CD4-positive, alpha-beta T cell treated with Interleukin-10 for 1 hour (primary cell): ENCODE results near the gene CHIC1.
"Not testable (repeated sequence)": the region's sequence is repeated elsewhere in the genome, so short reads cannot be mapped to it uniquely, and the experiment has no call there.

Source experiments
- DNase-seq: peaks from one replicate; pipeline ENCODE4 v3.0.0-alpha.2; 2020

The CHIC1 gene

DNA sequence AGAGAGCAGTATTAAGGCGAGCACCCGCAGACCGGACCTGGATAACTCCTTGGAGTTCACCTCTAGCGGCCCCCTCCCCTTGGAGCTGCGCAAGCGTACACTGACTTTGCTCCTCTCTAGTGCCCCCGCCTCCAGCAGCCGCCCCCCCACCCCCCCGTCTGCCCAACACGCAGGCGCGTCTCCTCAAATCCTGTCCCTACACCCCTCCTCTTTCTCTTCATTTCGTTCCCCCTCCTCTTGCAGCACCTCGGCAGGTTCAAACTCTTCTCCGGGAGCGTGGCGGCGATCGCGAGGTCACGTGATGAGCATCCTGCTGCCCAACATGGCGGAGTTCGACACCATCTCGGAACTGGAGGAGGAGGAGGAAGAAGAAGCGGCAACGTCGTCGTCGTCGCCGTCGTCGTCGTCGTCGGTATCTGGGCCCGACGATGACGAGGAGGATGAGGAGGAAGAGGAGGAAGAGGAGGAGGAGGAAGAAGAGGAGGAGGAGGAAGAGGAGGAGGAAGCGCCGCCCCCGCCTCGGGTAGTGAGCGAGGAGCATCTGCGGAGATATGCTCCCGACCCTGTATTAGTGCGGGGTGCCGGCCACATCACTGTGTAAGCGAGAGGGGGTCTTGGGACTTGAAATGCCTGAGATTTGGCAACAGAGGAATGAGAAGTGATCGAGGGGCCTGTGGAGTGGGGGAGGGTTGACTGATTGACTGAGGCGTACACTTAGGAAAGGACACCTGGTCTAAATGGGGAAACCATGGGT, at the start of gene CHIC1:
TSS of gene CHIC1 (plus strand) at position 214 of the 754 bp plus-strand sequence. CDS start at position 302, 88 bp downstream.
- peak; percentile 82 for DNase-seq

DNA sequence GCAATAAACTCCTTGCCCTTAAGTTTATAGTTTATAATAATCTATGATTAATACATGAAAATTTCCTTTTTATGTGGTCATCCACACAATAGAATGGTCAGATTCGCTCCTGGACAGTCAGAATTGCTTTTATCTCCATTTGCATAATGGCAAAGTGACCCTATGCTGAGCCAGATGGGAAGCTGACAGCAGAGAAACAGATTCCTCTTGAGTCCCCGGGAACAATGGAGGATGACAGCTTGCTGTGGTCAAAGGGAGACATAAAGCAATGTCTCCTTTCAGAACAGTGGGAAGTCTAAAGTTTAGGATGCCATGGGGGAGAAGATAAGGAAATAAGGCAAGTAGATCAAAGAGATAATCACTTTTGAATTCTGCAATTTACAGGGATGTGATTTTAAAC, 40.2 kb upstream of the CHIC1 start:
- not testable (repeated sequence) for DNase-seq

DNA sequence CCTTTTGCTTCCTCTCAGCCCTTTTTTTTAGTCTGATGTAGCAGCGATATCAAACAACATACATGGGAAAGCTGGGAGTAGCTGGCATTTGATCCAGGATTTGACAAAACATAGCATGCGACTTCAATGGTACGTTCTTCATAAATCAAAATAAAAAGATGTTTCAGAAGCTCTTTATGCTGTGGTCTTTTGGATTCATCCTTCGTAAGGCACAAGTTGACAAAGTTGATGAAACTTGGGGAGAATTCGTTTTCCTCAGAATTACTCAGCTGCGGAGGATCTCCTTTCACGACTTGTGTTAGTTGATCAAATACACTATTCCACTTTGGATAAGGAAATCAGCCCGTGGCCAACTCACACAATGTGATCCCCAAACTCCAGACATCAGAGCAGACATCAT, 38.1 kb upstream of the CHIC1 start:
- DNase-seq: no peak

DNA sequence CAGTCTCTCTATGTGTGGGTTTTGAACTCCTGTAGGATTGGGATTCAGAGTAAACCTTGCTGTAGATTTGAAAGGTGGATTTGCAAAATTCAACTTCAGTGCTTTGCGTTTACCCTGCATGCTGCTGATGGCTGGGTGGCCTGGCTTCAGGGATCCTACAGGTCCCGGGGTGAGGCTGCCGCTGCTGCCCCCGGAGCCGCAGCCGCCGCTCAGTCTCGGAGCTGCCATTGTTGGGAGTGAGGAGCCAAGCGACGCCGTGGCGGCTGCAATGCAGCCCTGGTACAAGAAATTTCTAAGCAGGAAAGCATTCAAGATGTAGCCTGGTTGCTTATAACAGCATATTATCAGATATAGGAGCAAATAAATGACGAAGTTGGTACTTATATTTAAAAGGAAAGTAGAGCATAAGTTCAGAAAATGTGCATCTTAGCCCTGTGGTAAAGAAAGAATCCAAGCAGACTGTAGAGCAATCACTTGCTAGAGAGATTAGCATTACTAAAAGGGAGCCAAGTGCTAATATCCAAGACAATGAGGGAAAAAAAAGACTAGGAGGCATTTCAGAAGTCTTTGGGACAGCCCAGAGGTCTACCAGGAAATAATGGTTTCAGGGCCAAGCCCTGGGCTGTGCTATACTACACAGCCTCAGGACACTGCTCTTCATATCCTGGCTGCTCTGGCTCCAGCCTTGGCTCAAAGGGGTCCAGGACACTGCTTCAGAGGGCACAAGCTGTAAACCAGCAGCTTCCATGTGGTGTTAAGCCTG, 36.9 kb upstream of the CHIC1 start:
- no peak for DNase-seq

DNA sequence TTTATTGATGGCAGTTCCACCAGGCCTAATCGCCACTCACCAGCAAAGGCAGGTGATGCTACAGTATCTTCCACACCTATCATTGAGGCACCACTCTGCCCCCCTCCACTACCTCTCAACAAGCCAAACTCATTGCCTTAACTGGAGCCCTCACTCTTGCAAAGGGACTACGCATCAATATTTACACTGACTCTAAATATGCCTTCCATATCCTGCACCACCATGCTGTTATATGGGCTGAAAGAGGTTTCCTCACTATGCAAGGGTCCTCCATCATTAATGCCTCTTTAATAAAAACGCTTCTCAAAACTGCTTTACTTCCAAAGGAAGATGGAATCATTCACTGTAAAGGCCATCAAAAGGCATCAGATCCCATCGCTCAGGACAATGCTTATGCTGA, 31.3 kb upstream of the CHIC1 start:
- DNase-seq: not testable (repeated sequence)

DNA sequence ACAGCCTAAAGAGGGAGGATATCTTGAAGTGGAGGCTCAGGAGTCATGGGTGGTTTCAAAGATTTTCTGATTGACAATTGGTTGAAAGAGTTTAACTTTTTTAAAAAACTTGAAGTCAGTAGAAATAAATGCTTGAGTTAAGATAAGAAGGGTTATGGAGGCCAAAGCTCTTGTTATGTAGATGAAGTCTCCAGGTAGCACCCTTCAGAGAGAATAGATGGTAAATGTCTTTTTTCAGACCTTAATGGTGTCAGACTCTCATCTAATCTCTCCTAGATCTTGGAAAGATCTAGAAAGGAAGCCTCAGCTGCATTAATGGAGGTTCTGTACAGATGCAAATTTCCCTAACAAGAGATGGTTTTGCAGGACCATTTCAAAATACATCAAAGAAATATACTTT, 6.8 kb upstream of the CHIC1 start:
- no peak for DNase-seq

DNA sequence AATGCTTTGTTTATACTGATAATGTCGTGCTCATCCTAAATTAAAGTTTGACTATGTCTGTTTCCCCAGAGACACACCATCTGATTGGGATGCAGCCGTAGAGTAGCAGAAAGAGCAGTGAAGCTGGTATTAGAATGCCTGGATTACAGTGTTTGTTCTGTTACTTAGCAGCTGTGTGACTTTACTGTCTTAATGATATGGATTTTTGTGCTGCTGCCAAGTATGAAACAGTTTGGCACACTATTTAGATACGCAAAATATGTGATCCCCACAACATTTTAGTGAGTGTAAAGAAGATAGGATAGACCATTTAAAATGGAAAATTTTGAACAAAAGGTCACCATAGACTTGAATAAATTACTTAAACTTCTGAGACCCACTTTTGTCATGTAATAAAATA, 1.2 kb upstream of the CHIC1 start:
- no peak for DNase-seq

DNA sequence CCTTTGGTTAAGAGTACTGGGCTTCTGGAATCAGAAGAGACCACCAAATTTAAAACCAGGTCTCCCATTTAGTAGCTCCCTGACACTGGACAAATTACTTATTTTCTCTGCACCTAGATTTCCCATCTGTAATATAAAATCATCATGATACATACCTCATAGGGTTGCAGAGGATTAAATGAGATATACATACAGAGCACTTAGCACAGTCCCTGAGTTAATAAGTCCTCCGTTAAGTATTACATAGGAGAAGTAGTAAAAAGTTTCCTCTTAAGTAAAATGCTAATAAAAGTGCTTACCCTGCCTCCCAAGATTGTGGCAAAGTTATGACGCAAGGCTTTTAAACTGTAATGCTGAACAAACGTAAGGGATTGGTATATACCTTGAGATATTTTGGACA, 539 bp upstream of the CHIC1 start:
- DNase-seq: peak; percentile 4

DNA sequence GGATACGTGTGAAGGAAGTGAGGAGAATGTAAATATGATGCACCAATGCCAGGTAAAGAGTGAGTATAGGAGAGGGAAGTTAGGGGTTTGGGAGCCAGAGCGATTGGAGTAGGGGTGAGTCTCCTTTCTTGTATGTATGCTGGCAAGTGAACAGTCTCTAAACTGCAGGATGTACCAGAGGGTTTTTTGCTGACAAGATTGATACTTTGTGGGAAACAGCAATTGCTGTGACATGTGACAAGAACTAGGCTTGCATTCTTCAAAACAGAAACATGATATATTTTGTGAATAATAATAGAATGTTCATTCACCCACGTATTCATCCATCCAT, 706 bp downstream of the CHIC1 start:
- DNase-seq: peak; percentile 42

DNA sequence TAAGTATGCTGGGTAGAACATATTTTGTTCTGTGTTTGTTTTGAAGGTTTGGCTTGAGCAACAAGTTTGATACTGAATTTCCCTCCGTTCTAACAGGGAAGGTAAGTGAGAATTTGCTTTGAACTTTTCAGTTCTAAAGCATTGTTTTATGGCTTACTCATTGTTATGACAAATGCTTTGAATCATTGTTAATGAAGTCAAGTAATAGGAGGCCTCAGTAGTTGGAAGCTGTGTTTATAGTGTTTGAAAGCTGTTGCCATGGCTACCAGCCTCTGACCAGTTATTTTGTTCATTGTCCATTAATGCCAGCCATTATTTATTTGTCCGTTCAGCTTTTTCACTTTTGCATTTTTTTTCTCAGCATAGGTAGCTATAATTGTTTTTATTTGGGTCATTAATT, 14.4 kb downstream of the CHIC1 start:
- DNase-seq: no peak

DNA sequence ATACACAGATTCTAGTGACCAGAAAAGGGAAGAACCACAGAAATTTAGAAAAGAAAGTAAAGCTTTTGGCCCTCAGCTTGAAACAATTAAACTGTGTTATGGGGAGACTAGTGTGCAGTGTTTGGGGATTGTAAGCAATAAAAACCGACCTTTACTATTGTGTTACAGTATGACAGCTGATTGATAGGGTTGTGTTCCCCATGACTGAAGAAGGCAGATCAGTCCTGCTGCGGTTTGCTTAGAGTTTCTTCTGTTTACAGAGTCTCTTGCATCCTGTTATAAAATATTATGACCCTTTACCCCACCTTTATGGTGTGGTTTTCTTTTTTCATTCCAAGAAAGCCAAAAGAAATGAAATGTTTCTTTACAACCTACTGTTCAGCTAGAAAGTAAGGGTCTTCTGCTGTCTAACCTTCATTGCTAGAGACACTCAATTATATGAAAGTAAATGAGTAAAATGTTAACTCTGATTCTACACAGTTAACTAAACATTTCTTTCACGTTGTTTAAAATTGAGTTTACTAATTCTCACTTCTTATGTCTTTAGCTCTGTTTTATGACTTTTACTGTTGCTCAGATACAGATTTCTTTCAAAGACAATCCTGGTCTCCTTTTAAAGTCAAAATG, 18.1 kb downstream of the CHIC1 start:
- no peak for DNase-seq

DNA sequence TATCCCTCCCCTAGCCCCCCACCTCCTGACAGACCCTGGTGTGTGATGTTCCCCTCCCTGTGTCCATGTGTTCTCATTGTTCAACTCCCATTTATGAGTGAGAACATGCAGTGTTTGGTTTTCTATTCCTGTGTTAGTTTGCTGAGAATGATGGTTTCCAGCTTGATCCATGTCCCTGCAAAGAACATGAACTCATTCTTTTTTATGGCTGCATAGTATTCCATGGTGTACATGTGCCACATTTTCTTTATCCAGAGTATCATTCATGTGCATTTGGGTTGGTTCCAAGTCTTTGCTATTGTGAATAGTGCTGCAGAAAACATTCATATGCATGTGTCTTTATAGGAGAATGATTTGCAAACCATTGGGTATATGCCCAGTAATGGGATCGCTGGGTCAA, 34.8 kb downstream of the CHIC1 start:
- not testable (repeated sequence) for DNase-seq

DNA sequence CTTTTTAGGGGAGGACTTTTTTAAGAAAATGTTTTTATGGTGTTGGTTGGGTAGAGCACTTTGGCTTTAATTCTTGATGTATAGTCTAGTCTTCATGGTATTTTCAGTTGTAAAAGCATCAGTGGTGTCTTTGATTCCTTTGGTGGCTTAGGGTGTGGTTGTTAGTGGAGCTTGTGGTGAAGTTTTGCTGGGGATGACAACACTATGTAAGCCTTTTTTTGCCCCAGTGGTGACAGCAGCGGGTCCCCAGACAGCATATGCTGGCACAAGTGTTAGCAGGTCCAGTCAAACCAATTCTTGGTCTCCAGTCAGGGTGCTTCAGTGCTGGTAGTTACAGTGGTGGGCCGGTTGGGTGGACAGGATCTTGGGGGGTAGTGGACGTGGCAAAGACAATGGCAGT, 52.0 kb downstream of the CHIC1 start:
- DNase-seq: peak; percentile 0

DNA sequence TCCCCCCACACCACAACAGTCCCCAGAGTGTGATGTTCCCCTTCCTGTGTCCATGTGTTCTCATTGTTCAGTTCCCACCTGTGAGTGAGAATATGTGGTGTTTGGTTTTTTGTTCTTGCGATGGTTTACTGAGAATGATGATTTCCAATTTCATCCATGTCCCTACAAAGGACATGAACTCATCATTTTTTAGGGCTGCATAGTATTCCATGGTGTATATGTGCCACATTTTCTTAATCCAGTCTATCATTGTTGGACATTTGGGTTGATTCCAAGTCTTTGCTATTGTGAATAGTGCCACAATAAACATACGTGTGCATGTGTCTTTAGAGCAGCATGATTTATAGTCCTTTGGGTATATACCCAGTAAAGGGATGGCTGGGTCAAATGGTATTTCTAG, 78.7 kb downstream of the CHIC1 start:
- not testable (repeated sequence) for DNase-seq

DNA sequence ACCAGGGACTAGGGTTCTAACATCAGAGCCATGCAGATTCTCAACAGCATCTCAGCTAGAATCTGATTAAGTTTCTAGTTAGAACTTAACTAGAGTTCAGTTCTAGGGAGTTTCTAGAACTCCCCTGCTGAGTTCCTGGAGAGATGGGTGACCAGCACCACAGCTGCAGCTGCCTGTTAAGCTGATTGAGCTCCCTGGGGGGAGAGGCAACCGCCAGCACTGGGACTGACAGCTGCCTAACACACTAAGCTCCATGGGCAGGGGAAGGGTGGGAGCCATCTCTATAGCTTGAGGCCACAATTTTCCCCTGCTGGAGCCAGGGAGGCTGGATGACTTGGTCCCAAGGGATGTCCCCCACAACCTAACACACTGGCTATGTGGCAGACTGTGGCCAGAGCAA, 84.2 kb downstream of the CHIC1 start:
- no peak for DNase-seq

DNA sequence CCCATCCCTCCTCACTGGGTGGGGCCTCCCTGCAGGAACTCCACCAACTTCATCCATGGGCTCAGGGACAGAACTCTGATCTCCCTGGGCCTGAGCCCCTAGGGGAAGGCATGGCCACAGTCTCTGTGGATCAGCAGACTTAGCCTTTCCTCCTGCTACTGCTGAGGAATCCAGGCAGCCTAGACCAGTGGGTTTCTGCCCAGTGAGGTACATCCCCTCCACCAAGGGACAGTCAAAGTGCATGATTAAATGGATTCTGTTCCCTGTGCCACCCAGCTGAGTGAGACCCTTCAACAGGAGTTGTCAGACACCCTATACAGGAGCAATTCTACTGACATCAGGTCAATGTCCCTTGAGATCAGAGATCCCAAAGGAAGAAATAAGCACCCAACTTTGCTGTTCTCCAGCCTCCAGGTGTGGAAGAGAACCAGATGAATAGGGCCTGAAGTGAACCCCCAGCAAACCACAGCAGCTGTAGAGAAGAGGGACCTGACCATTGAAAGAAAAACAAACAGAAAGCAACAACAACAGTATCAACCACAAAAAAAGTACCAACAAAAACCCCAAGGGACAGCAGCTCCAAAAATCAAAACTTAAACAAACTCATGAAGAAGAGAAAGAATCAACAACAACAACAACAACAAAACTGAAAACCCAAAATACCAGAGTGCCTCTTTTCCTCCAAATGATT, 84.8 kb downstream of the CHIC1 start:
- DNase-seq: no peak

DNA sequence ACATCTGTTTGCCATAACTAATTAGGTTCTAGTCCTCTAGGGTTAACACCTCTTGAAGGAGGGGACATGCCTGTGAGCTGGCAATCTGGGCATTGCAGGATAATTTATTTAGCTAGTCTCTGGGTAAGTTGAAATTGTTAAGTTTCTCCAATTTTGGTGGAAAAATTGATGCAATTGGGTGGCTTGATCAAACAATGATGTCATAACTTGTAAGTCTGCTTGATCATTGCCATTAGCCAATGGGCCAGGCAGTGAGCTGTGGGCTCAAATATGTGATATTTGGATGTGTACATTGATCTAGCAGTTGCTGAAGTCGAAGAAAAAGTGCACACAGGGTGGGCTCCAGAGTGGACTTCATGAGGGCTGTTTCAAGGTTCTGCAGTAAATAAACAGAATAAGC, 98.3 kb downstream of the CHIC1 start:
- DNase-seq: not testable (repeated sequence)

DNA sequence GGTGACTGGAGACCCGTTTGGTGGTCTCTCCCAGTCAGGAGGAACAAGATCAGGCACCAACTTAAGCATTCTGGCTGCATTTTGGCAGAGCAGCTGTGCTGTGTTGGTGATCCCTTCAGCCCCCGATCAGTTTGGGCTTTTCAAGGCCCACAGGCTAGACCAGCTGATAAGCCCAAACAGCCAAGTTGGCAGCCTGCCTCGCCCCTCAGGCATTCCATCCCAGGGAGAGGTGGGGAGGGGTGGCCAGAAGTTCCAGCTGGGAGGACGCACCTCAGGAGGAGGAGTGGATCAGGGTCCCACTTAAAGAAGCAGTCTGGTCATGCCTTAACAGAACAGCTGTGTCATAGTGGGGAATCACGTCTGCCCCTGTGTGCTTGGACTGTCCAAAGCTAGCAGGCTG, 105.8 kb downstream of the CHIC1 start:
- no peak for DNase-seq

DNA sequence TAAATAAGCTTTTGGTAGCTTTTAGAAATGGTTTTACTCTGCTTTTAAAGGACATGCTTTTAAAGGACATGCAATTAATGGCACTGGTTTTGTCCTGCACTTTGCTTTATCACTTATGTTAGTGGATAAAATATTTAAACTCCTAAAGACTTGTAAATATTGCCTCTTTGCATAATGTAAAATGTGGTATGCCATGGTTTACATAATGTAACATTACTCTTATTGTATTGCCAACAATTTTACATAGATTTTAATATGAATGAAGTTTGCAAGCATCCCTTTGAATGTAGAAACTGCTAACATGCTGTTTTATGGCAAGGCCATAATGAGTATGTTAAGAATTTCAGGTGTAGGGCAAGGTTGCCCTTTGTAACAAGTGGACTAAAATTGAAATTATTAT, 118.4 kb downstream of the CHIC1 start:
- DNase-seq: no peak

DNA sequence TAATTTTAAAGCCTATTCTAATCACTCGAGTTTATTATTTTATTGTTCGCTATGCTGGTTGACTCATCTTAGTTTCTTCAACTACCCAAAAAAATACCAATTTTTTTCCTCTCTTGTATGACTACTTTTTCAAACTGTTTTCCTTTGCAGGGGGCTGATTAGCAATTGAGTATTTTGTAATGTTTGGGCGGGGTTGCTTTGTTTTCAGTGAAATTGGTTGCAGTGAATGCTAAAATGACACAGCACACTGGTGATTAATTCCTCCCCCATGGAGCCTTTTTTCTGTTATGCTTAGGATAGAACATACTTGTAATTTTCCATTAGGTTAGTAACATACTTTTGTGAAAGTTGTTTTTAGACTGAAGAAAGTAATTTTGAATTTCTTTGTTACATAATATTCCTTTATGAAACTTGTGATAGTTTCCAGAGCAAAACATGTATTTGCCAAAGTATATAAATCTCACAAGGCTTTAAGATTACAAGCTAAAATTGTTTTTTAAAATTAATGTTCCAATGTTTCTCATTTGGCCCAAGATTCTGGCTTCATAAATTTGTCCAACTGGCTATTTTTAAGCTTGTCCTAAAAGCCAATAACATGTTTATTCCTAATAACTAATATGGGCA, 120.4 kb downstream of the CHIC1 start:
- DNase-seq: no peak

DNA sequence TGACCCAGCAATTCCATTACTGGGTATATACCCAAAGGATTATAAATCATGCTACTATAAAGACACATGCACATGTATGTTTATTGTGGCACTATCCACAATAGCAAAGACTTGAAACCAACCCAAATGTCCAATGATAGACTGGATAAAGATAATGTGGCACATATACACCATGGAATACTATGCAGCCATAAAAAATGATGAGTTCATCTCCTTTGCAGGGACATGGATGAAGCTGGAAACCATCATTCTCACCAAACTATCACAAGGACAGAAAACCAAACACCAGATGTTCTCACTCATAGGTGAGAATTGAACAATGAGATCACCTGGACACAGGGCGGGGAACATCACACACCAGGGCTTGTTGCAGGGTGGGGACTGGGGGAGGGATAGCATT, 144.0 kb downstream of the CHIC1 start:
- not testable (repeated sequence) for DNase-seq

DNA sequence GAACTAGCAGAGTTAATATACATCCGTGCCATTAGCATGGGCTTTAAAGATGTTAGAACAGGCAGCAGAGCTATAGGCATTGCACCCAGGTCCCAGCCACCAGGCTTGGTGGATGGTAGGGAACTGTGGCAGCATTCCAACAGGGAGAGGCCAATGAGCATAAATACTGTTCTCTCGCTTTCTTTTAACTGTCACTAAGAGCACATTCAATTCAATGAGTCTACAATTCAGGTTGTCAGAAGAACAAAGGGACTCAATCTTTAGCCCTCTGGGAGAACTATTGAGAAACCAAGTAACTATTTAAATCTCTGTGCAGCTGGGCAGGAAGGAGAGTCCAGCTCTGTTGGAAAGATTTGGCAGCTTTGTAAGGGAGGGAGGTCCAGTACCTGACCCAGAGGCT, 165.6 kb downstream of the CHIC1 start:
- no peak for DNase-seq
